GM12873 (cell line): Measurements from ENCODE around the gene CLCN6.

Experiments
- CTCF ChIP-seq: IDR thresholded peaks from 2 replicates; pipeline ENCODE4 v1.5.1; 2012; ENCODE audit warnings: low read depth, mild to moderate bottlenecking, moderate library complexity, low read length, control low read depth; ENCODE audit not compliant: insufficient read depth; ENCODE audit errors: missing control alignments

Gene CLCN6

GRCh38 chr1:11787251-11787803 is 18.7 kb upstream of the CLCN6 start:
- no peak for TF ChIP-seq CTCF

- no peak for TF ChIP-seq CTCF
Measured at GRCh38 chr1:11787804-11788436, 18.1 kb upstream of the CLCN6 start.

GRCh38 chr1:11788549-11789053 is 17.4 kb upstream of the CLCN6 start:
- TF ChIP-seq CTCF, result no peak

GRCh38 chr1:11789126-11790067 is 16.6 kb upstream of the CLCN6 start:
- TF ChIP-seq CTCF, result no peak

- TF ChIP-seq CTCF, result no peak
Measured at GRCh38 chr1:11790101-11790879, 15.7 kb upstream of the CLCN6 start.

- no peak for TF ChIP-seq CTCF
Measured at GRCh38 chr1:11790880-11791715, 14.9 kb upstream of the CLCN6 start.
